ENCODE data around the gene CSRP1.

GRCh38 chr1:201473296-201473695 lies 33.6 kb downstream of the CSRP1 start:
- TF ChIP-seq, protein P1, sequence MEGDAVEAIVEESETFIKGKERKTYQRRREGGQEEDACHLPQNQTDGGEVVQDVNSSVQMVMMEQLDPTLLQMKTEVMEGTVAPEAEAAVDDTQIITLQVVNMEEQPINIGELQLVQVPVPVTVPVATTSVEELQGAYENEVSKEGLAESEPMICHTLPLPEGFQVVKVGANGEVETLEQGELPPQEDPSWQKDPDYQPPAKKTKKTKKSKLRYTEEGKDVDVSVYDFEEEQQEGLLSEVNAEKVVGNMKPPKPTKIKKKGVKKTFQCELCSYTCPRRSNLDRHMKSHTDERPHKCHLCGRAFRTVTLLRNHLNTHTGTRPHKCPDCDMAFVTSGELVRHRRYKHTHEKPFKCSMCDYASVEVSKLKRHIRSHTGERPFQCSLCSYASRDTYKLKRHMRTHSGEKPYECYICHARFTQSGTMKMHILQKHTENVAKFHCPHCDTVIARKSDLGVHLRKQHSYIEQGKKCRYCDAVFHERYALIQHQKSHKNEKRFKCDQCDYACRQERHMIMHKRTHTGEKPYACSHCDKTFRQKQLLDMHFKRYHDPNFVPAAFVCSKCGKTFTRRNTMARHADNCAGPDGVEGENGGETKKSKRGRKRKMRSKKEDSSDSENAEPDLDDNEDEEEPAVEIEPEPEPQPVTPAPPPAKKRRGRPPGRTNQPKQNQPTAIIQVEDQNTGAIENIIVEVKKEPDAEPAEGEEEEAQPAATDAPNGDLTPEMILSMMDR (IDR thresholded peaks at IDR 0.05; ENCODE audit: low read depth, low read length, poor library complexity, severe bottlenecking): no peak
- no peak for TF ChIP-seq EZH2phosphoT487 (IDR thresholded peaks at IDR 0.05; ENCODE audit: borderline replicate concordance, low read length)
